HL-60/S4 treated with retinoic acid at 250 ng/mL for 4 days and 3 days (cell line): Measurements from ENCODE around the gene ANAPC2.

Source experiments
- in situ Hi-C: fragments of 300-500 bp; cut with MboI; formaldehyde crosslinking; loops from 2 replicates; pipeline ENCODE4 v1.7.0; 2022; ENCODE audit warnings: low sequenced_read_pairs

ANAPC2 gene

GRCh38 chr9:137134191-137134590, 54.2 kb downstream of the ANAPC2 start:
- in situ Hi-C loops = no loop called here

- in situ Hi-C loops = no loop called here
These were observed 58.1 kb downstream of the ANAPC2 start for GRCh38 chr9:137130176-137130755.

GRCh38 chr9:137129456-137130175, 58.7 kb downstream of the ANAPC2 start:
- in situ Hi-C loops = no loop called here

GRCh38 chr9:137128862-137129455, 59.4 kb downstream of the ANAPC2 start:
- in situ Hi-C loops = no loop called here

- in situ Hi-C loops = no loop called here
These were observed 60.0 kb downstream of the ANAPC2 start for GRCh38 chr9:137128158-137128861.

- in situ Hi-C loops = no loop called here
These were observed 60.8 kb downstream of the ANAPC2 start for GRCh38 chr9:137127301-137128157.

- in situ Hi-C loops = no loop called here
These were observed 61.6 kb downstream of the ANAPC2 start for GRCh38 chr9:137126786-137127185.
